Measurements from ENCODE around the gene EEPD1.

Gene EEPD1

DNA sequence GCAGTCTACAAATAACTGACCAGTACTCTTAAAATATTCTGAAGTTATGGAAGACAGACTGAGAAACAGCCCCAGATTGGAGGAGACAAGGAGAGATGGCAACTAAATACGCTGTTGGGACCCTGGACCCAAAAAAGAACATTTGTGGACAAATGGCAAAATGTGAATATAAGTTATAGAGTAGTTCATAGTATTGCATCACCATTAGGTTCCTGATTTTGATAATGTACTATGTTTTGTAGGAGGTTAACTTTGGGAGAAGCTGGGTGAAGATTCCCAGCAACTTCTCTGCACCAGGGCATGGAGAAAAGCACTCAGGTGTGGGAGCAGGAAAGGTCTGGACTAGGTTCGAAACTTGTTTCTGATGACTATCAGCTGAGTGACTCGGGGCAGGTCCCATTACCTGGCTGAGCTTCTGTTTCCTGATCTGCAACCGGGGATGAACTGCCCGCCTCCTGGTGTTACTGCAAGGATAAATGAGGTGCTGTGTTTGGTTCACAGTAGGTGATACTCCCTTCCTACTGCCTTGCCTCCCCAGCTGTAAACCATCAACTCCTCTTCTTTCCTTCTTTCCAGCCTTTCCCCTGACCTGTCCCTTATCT, 48.2 kb downstream of the EEPD1 start:
- H3K27ac ChIP-seq (ENCODE audit: low read length): no peak overlapping the region
- H4K20me1 ChIP-seq (ENCODE audit: insufficient read depth, low read length): no peaks in the 10 kb centered on the region
- TF ChIP-seq, protein P1, sequence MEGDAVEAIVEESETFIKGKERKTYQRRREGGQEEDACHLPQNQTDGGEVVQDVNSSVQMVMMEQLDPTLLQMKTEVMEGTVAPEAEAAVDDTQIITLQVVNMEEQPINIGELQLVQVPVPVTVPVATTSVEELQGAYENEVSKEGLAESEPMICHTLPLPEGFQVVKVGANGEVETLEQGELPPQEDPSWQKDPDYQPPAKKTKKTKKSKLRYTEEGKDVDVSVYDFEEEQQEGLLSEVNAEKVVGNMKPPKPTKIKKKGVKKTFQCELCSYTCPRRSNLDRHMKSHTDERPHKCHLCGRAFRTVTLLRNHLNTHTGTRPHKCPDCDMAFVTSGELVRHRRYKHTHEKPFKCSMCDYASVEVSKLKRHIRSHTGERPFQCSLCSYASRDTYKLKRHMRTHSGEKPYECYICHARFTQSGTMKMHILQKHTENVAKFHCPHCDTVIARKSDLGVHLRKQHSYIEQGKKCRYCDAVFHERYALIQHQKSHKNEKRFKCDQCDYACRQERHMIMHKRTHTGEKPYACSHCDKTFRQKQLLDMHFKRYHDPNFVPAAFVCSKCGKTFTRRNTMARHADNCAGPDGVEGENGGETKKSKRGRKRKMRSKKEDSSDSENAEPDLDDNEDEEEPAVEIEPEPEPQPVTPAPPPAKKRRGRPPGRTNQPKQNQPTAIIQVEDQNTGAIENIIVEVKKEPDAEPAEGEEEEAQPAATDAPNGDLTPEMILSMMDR (IDR thresholded peaks at IDR 0.05; ENCODE audit: low read depth, low read length): no peak
- TF ChIP-seq EZH2phosphoT487 (IDR thresholded peaks at IDR 0.05; ENCODE audit: low read depth): no peak
- no peaks in the 10 kb centered on the region for H3K36me3 ChIP-seq (replicated peaks; ENCODE audit: low read depth, low read length)
- H3K79me2 ChIP-seq (ENCODE audit: low read length): no peaks in the 10 kb centered on the region
- H3K9ac ChIP-seq (ENCODE audit: low read length): no peak overlapping the region
- H3K4me3 ChIP-seq (ENCODE audit: low read length): no peak overlapping the region
- no peak overlapping the region for H2AFZ ChIP-seq (ENCODE audit: low read depth, low read length)
- no peaks in the 10 kb centered on the region for H3K9me3 ChIP-seq (ENCODE audit: insufficient read depth, low read length)
- H3K27me3 ChIP-seq (ENCODE audit: low read depth, low read length): peaks cover 10% of the 10 kb centered on the region
- H3K4me1 ChIP-seq (ENCODE audit: low read length): no peaks in the 10 kb centered on the region
- H3K4me2 ChIP-seq (ENCODE audit: low read length): no peak overlapping the region

DNA sequence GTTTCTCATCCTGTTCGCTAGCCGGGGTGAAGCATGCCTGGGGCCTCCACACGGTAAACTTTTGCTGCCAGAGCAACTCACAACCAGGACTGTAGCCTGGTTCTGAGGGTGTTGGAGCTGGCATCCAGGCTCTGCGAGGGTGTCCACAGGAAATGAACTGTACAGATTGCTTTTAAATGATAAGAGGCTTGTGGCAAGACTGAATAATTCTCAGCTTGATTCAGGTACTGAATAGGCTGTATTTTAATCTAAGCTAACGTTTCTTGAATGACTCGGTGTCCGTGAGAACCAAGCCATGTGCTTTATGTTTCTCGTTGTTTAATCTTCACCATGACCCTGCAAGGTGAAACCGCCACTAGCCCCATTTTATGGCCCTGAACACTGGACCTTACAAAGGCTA, 49.3 kb downstream of the EEPD1 start:
- TF ChIP-seq, protein P1 (IDR thresholded peaks at IDR 0.05; ENCODE audit: low read depth, low read length): no peak
- TF ChIP-seq EZH2phosphoT487 (IDR thresholded peaks at IDR 0.05; ENCODE audit: low read depth): no peak
- no peaks in the 10 kb centered on the region for H3K36me3 ChIP-seq (replicated peaks; ENCODE audit: low read depth, low read length)

DNA sequence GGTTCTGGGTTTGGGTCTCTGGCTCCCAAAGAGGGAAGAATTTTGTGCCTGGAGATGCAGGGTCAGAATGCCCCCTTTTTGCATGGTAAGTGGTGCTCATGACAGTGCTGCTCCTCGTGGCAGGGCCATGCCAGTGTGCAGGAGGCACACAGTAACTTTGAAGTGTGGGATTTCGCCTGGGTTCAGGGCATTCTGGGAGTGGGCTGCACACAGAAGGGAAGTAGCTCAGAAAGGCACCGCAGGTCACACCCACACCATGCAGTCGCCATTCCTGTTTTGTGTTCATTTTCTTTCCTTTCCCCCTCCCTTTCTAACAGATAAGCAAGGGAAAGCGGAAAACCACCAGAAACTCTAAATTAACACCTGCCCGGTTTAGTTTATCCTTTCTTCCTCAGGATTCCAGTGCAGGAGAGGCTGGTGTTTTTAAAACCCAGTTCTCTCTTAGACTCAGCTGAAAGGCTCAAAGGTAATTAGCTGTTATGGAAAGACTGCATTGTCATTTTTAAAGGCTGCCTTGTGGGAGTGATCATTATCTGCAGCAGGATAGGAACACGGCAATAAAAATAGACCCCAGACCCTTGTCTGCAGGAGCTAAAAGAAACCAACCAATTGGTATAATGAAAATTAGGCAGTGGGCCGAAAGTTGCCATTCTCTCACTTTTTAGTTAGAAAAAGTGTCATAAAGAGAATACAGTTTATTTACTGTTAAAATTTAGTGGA, 50.2 kb downstream of the EEPD1 start:
- H3K4me1 ChIP-seq (ENCODE audit: low read length): no peaks in the 10 kb centered on the region
- H3K4me2 ChIP-seq (ENCODE audit: low read length): no peak overlapping the region

More for the DNA sequence above, 49.3 kb downstream of the EEPD1 start:
- no peak overlapping the region for H3K27ac ChIP-seq (ENCODE audit: low read length)
- no peak overlapping the region for H2AFZ ChIP-seq (ENCODE audit: low read depth, low read length)
- H3K79me2 ChIP-seq (ENCODE audit: low read length): no peaks in the 10 kb centered on the region
- no peak overlapping the region for H3K4me2 ChIP-seq (ENCODE audit: low read length)
- no peak overlapping the region for H3K4me3 ChIP-seq (ENCODE audit: low read length)
- H3K9ac ChIP-seq (ENCODE audit: low read length): no peak overlapping the region
- no peaks in the 10 kb centered on the region for H3K4me1 ChIP-seq (ENCODE audit: low read length)
- H3K9me3 ChIP-seq (ENCODE audit: insufficient read depth, low read length): no peaks in the 10 kb centered on the region
- H4K20me1 ChIP-seq (ENCODE audit: insufficient read depth, low read length): no peaks in the 10 kb centered on the region
- H3K27me3 ChIP-seq (ENCODE audit: low read depth, low read length): peaks cover 10% of the 10 kb centered on the region

DNA sequence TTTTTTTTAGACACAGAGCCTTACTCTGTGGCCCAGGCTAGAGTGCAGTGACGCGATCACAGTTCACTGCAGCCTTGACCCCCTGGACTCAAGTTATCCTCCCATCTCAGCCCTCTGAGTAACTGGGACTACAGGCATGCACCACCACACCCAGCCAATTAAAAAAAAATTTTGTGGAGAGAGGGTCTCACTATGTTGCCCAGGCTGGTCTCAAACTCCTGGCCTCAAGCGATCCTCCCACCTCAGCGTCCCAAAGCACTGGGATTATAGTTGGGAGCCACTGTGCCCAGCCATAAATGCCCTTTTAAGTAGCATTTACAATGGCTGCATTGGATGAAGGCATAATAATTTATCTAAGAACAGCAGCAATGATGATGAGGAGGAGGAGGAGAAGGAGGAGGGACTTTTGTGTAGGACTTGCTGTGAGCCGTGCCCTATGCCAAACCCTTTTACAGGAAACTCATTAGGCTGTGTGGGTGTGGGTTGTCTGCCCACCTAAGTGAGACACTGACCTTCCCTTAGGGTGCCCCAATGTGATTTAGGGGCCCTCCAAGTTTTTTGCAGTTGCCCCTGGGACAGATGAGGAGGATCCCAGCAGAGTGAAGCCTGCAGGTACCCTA, 51.1 kb downstream of the EEPD1 start:
- H3K9ac ChIP-seq (ENCODE audit: low read length): no peak overlapping the region
- no peak overlapping the region for H3K4me2 ChIP-seq (ENCODE audit: low read length)
- no peaks in the 10 kb centered on the region for H4K20me1 ChIP-seq (ENCODE audit: insufficient read depth, low read length)
- H3K79me2 ChIP-seq (ENCODE audit: low read length): no peaks in the 10 kb centered on the region
- no peaks in the 10 kb centered on the region for H3K4me1 ChIP-seq (ENCODE audit: low read length)
- no peaks in the 10 kb centered on the region for H3K9me3 ChIP-seq (ENCODE audit: insufficient read depth, low read length)
- H2AFZ ChIP-seq (ENCODE audit: low read depth, low read length): no peak overlapping the region
- no peaks in the 10 kb centered on the region for H3K36me3 ChIP-seq (replicated peaks; ENCODE audit: low read depth, low read length)
- H3K27ac ChIP-seq (ENCODE audit: low read length): no peak overlapping the region
- H3K27me3 ChIP-seq (ENCODE audit: low read depth, low read length): peaks cover 10% of the 10 kb centered on the region
- no peak overlapping the region for H3K4me3 ChIP-seq (ENCODE audit: low read length)
- TF ChIP-seq, protein P1 (IDR thresholded peaks at IDR 0.05; ENCODE audit: low read depth, low read length): no peak

More for the DNA sequence above, 50.2 kb downstream of the EEPD1 start:
- no peak overlapping the region for H3K4me3 ChIP-seq (ENCODE audit: low read length)
- H3K36me3 ChIP-seq (replicated peaks; ENCODE audit: low read depth, low read length): no peaks in the 10 kb centered on the region
- no peak overlapping the region for H3K9ac ChIP-seq (ENCODE audit: low read length)
- no peak overlapping the region for H2AFZ ChIP-seq (ENCODE audit: low read depth, low read length)
- H3K27me3 ChIP-seq (ENCODE audit: low read depth, low read length): peaks cover 10% of the 10 kb centered on the region
- H3K27ac ChIP-seq (ENCODE audit: low read length): no peak overlapping the region
- no peak for TF ChIP-seq EZH2phosphoT487 (IDR thresholded peaks at IDR 0.05; ENCODE audit: low read depth)
- TF ChIP-seq, protein P1 (IDR thresholded peaks at IDR 0.05; ENCODE audit: low read depth, low read length): no peak
- H3K9me3 ChIP-seq (ENCODE audit: insufficient read depth, low read length): no peaks in the 10 kb centered on the region
- no peaks in the 10 kb centered on the region for H4K20me1 ChIP-seq (ENCODE audit: insufficient read depth, low read length)
- no peaks in the 10 kb centered on the region for H3K79me2 ChIP-seq (ENCODE audit: low read length)

All from OCI-LY3 (cell line).